HCEC 1CT (cell line): ENCODE measurements around the gene PSORS1C1.
"Not testable (repeated sequence)": the region's sequence is repeated elsewhere in the genome, so short reads cannot be mapped to it uniquely, and the experiment has no call there.

Source experiments
- DNase-seq: peaks from one replicate; pipeline ENCODE4 v3.0.0-alpha.2; 2017

The PSORS1C1 gene

DNA sequence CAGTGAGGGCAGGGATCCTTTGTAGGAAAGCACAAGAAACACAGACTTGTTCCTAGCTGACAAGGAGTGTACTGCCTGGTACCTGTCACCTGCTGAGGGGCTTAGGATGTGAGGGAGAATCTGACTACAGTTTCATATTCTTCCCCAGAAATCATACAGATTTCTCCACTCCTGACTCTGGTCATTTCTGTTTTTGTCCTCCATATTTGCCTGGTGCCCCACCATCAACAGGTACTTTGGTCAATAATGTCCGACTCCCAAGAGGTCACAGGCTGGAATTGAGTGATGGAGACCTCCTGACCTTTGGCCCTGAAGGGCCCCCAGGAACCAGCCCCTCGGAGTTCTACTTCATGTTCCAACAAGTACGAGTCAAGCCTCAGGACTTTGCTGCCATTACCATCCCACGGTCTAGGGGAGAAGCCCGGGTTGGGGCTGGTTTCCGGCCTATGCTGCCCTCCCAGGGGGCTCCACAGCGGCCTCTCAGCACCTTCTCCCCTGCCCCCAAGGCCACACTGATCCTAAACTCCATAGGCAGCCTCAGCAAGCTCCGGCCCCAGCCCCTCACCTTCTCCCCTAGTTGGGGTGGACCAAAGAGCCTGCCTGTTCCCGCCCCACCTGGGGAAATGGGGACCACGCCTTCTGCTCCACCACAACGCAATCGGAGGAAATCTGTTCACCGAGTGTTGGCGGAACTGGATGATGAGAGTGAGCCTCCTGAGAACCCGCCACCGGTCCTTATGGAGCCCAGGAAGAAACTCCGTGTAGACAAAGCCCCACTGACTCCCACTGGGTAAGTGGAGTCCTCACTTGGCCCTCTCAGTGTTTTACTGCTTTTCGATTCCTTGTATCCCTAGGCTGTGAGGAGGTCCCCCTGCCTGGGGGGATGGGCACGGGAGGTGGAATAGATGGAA lies 46.9 kb downstream of the PSORS1C1 start:
- DNase-seq: no peak

DNA sequence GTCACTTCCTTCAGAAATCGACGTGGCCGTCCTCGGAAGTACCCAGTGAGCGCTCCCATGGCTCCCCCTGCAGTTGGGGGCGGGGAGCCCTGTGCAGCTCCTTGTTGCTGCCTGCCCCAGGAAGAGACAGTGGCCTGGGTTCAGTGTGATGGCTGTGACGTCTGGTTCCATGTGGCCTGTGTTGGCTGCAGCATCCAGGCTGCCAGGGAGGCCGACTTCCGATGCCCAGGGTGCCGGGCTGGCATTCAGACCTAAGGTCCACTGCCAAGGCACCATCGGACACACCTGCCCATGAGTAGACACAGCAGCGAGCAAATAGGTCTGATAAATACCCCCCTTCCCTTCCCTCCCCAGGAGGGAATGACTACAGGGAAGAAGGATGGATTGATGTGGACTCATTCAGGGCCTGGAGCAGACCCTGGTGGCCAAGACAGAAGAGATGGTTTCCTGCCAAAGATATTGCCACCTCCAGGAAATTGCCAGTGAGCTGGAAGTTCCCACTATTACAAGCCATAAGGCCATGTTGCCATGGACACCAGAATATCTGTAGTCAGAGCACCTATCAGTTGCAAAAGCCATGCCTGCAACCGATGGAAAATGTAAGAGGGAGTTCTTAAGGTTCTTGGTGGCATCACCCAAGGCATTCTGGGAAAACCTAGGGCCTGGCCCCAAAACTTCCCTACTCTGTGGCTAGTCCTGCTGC lies 48.0 kb downstream of the PSORS1C1 start:
- no peak for DNase-seq

DNA sequence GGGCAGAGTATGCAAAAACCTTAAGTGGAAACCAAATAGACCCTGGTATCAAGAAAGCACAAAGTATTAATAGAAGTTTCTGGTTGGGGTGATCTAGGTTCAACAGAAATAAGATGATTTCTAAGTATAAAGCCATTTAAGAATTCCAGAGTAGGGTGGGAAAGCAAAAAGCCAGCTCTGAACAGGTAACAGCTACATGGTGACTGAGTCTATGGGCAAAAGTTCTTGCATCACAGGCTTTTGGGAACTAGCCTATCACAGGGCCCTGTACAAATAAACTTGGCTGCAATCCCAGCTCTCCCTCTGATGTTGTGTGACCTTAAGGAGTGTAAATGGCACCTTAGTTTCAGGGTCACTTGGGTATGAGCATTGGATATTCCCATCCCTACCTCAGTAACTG lies 49.3 kb downstream of the PSORS1C1 start:
- DNase-seq: no peak

DNA sequence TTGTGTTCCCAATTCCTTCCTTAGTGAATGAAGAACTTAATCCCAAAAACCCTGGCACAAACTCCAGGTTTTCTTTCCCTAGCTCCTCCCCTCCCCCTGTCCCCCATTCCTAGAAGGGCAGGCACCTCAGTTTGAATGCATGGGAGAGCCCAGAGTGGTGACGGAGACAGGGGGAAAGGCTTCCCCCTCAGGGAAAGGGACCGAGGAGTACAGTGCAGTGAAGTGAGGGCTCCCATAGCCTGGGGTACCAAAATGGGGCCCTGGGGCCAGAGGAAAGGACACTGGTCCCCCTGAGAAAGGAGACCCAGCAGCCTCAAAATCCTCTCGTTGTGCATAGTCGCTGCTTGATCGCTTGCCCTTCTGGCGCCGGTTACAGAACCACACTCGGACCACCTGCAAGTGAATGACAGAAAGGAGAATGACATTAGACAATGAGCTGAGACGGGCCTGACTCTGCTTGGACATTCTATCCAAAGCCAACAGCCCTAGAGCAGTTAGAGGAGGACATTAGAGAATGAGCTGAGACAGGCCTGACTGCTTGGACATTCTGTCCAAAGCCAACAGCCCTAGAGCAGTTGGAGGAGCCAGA lies 50.0 kb downstream of the PSORS1C1 start:
- not testable (repeated sequence) for DNase-seq

DNA sequence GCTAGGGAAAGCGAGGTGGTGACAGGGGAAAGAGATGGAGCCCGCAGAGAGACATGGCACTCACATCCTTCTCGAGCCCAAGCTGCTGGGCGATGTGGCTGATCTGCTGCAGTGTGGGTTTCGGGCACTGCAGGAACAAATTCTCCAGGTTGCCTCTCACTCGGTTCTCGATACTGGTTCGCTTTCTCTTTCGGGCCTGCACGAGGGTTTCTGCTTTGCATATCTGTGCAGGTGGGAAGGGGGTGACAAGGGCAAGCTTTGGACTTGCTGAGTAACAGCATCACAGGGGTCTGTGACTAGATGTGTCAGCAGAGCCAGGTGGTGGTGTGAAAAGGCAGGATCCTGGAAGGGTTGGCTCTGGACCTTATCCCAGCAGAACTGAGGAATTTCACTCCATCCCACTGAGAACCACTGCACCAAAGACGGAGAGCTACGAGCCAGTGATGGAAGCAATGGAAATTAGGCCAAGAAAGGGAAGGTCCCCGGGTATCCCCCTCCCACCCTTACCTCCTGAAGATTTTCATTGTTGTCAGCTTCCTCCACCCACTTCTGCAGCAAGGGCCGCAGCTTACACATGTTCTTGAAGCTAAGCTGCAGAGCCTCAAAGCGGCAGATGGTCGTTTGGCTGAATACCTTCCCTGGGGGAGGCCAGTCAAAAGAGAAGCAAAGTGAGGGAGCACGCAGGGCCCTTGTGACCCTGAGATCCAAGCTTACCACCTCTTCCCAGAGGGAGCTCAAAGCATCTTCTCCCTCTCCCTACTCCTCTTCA lies 50.6 kb downstream of the PSORS1C1 start:
- DNase-seq: not testable (repeated sequence)

DNA sequence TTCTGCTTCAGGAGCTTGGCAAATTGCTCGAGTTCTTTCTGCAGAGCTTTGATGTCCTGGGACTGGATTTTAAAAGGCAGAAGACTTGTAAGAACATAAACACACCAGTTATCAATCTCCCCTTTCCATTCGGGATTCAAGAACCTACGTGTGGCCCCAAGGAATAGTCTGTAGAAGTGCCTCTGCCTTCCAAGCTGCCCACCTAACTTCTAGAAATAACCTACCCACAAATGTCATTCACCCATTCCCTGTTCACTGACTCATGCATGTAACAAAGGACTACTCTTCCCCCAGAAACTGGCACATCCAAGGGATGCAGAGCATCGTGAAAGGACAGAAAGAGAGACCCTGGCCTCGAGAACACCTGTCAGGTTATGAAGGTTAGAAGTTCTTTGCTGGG lies 51.4 kb downstream of the PSORS1C1 start:
- DNase-seq: no peak

DNA sequence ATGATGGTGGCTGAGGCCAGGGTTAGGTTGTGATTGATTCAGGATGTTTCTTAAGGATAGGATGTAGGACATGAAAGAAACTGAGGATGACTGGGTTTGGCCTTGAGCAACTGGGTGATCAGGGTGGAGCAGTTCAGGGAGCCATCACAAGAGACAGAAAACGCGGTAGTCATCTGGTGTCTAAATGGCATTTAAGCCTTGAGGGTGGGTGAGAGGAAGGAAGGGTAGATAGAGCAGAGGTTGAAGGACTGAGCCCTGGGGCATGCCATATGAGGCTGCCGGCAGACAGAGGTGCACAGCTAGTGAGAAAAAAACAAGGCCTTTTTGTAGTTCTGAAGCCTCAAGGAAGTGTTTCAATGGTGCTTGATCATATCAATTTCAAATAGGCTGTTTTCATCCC lies 54.0 kb downstream of the PSORS1C1 start:
- DNase-seq: no peak

DNA sequence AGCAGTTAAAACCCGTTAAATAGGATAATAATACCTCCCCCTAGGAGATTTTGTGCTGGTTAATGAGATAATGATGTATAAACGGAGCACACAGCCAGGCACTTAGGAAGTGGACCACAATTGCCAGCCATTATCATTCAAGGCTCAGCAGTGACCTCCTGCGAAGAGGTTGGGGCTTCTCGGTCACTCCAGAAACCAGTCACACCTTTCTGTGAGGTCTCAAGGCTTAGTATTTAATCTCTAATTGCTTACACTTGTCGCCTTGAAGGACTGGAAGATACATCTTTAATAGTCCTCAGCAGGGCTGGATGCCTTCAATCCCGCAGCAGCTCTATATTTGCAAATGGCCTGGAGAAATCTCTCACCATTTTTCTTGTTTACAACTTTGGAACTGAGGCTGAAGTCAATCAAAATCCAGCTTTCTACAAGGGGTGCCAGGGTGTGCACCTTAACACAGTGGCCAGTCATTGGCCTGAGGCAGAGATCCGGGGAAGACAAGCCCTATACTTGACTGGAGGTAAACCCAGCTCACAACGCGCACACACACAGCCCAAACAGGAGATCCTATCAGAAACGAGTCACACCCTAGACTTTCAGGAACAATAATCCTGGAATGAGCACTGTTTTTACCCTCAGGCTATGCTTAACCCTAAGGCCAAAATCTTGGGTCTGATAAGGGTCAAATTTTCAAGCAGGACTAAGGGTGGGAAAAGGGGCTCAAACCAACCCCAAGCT lies 54.7 kb downstream of the PSORS1C1 start:
- DNase-seq: no peak

DNA sequence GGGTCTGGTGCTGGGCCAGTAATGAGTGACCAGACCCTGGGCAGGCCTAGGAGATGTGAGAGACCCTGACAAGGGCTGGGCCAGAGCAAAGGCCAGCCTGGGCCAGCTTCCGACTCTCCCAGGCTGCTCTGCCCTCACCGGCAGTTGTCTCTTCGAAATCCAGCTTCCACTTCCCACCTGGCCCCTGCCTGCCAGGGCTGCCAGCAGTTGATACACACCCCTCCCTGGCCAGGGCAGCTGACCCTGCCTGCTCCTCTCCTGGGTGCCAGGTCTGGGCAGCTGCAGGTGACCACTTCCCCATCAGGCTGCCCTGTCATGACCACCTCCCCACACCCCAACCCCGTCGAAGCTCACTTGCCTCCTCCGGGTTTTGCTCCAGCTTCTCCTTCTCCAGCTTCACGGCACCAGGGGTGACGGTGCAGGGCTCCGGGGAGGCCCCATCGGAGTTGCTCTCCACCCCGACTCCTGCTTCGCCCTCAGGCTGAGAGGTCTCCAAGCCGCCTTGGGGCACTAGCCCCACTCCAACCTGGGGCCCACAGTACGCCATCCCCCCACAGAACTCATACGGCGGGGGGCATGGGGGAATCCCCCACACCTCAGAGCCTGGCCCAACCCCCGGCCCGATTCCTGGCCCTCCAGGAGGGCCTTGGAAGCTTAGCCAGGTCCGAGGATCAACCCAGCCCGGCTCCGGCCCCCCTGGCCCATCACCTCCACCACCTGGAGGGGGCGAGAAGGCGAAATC lies 55.4 kb downstream of the PSORS1C1 start:
- DNase-seq: not testable (repeated sequence)

DNA sequence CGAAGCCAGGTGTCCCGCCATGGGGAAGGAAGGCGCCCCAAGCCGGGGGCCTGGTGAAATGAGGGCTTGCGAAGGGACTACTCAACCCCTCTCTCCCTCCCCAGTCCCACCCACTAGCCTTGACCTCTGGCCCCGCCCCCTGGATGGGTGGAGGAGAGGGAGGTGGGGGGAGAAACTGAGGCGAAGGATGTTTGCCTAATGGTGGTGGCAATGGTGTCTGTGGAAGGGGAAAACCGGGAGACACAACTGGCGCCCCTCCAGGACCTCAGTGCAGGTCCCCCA lies 55.9 kb downstream of the PSORS1C1 start, which contains the start of gene POU5F1:
TSS of gene POU5F1 (minus strand) at position 83 of the 282 bp plus-strand sequence. CDS start at position 21, 62 bp downstream.
- DNase-seq: no peak

DNA sequence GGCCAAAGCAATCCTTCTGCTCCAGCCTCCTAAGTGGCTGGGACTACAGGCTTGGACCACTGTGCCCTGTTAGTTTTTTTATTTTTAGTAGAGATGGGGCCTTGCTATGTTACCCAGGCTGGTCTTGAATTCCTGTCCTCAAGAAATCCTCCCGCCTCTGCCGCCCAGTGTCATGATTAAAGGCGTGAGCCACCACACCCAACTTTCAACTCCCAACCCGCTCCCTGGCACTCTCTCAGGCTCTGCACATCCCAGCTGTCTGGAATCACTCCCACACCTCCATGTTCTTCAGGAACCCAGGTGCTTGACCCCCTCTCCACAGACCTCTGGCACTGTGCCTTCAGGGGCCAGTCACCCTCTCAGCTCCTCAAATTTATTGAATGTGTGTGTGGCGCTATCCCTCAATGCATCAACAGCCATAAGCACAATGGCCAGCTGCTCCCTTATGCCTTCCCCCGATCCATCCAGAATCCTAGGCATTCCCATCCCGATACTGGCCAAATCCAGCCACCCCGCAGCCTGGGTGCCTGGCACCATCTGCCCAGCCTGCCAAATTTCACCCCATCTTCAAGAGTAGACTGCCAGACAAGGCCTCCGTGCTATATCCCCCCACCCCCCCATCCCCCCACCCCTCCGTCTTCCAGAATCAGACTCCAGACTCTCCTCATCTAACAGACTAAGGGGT lies 56.5 kb downstream of the PSORS1C1 start:
- DNase-seq: no peak

DNA sequence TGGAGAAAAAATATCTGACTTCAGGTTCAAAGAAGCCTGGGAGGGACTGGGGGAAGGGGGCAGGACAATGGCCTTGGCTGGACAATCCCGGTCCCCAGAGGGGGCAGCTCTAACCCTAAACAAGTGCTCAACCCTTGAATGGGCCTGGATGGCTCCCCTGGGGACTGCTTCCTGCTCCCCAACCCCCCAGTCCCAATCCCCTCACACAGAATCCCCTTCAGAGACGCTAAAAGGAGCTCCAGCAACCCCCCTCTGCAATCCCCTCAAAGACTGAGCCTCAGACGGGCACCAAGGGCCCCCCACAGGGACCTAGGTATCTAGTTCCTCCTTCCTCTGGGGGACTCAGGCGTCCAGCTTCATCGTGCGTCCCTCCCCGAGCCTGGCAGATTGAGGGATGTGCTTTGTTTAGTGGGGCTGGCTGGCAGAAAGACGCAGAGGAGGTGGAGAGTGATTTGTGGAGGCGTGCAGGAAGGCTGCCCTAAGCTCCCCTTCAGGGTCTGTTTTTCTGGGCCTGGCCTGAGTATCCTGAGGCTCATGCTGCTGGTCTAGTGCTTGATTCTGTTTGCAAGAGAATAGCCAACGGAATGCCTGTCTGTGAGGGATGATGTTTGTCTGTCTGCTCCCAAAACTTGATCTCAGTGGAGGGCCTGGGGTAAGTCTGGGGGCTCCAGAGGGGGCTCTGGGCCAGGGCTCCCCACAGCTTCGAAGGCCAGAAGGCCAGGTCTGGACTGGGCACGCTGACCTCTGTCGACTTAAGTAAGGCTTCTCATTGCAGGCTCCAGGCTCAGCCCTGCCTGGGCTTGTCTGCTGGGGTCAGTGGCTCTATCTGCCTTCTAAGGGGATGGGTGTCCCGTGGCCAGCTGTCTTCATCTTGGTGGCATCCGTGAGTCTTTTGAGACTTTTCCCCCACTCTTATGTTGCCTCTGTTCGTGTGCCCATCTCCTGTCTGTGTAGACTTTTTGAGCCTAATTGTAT lies 57.6 kb downstream of the PSORS1C1 start:
- no peak for DNase-seq

DNA sequence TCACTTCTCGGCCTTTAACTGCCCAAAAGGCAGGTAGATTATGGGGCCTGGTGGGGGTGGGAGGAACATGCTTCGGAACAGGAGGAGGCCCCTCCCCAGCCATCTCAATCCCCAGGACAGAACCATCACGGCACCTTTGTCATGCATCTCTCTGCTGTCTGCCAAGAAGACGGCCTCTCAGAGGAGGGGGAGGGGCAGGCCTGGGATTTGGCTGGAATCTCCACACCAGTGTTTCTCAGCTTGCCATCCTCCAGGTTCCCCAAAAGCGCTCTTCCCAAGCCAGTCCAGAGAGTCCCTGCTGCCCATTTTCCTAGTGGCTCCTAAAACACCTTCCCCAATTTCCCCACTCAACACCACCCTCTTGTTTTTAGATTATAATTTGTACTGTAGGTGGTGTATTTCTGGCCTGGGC lies 58.4 kb downstream of the PSORS1C1 start:
- no peak for DNase-seq

DNA sequence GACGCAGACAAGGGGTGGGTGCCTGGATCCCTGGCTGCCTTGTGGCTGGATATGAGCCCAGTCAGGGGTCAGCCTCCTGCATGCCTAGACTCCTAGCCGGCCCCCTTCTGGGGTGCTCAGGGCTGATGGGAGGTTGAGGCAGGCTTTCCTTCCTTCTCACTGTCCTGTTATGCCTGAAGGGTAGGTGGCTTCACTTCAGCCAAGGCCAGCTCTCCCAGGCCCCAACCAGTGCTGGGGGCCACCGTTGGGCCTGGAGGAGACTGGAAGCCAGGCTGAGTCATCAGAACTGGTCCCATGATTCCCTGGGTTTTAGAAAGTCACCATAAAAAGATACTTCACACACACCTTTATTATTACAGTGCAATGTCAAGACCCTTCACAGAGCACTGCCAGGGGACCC lies 58.8 kb downstream of the PSORS1C1 start:
- no peak for DNase-seq

DNA sequence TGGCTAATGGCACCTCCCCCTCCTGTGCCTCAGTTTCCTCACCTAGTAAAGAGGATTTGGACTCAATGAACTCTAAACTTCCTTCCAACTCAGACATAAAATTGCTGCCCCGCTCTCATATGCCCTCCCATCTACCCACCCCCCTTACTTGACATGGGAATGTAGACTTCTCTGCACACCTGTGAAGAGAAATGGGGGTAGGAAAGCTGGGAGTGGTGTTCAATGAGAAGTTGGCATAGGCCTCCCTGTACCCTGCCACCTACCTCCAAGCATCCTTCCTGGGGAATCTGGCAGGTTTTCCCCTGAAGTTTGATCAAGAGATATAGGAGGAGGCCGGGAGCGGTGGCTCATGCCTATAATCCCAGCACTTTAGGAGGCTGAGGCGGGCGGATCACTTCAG lies 59.8 kb downstream of the PSORS1C1 start:
- DNase-seq: no peak

DNA sequence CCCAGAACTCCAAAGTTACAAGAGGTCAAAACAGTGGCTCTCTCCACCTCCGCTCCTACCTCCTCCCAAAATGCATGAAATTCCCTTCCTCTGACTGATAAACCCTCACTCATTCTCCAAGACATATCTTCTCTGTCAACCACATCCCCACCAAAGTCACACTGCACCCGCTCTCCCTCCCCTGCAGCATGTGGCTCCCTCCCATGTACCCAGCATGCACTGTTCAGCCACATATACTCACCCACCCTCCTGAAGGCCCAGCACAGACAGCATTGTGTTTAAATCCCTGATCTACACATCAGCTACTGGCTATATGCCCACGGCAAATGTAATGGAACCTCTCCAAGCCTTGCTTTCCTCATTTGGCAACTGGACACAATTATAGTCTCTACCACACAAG lies 61.4 kb downstream of the PSORS1C1 start:
- DNase-seq: peak; percentile 70

DNA sequence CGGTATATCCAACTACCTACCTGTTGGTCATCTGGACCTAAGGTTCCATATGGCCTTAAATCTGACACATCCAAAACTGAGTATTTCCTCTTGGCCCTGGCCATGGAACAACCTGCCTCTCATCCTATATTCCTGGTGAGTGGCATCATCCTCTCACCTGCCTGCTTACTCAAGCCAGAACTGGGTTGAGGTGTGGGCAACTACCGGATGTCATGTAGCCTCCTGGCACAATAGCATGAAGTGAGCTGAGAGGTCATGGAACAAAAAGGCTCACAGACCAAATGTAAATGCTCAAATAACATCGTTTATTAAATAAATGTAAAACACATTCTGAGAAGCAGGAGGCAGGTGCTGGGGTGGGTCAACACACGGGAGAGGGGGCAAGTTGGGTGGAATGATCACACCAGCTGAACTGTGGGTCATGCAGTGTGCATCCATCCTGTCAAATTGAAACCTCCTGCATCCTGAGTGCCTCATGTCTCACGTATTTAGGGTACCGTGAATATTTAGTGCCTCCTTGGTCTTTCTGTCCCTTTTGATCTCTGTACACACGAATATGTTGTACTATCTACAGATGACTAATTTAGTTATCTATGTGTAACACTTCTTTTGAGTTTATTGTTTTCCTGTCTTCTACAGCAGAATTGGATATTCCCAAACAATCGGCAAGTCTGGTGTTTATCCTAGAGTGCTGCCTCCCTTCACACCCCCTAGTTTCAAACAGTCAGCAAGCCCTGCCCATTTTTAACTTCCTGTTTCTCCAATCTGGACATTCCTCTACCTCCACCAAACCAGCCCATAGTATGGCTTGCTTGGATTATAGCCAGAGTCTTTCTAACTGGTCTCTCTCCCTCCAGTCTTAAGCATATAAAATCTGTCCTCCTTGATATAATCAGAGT lies 63.8 kb downstream of the PSORS1C1 start:
- peak; percentile 16 for DNase-seq

DNA sequence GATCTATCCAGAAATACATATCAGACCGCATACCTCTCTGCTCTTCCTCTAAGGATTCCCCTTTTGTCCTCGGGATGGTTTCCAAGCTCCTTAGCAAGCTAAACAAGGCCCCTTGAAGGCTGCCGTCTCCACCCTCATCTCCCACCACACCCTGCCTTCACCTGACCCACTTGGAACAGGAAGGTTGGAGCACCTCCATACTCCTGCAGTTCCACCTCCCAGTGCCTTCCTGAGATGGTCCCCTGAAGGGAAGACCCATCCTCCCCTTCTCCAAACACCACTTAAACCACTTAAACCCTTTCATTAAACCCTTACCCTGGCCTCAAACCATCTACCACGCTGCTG lies 64.4 kb downstream of the PSORS1C1 start:
- no peak for DNase-seq

DNA sequence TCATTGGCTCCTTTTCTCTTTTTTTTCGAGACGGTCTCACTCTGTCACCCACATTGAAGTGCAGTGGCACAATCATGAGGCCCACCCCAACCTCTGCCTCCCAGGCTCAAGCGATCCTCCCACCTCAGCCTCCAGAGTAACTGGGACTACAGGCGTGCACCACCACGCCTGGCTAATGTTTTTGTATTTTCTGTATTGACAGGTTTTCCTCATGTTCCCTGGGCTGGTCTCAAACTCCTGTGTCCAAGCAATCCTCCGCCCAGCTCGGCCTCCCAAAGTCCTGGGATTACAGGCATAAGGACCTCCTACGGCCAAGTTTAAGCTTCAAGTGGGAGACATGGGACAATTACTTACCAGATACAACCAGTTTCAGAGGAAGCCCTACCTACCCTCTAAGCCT lies 65.3 kb downstream of the PSORS1C1 start:
- no peak for DNase-seq
